Panc1 (cell line): ENCODE results near the gene ANXA3.

Experiments
- POLR2AphosphoS5 ChIP-seq: IDR thresholded peaks from 2 replicates; pipeline ENCODE4 v1.6.1; 2012; ENCODE audit warnings: mild to moderate bottlenecking, low read depth, low read length, moderate library complexity
- SIN3A ChIP-seq: IDR thresholded peaks from 2 replicates; pipeline ENCODE4 v1.6.1; 2012; ENCODE audit warnings: low read depth, mild to moderate bottlenecking, low read length, moderate library complexity, borderline replicate concordance; ENCODE audit not compliant: insufficient read depth
- TCF7L2 ChIP-seq: IDR thresholded peaks from 2 replicates; pipeline ENCODE4 v1.6.1; 2011; ENCODE audit warnings: mild to moderate bottlenecking, low read depth, low read length, inconsistent platforms
- TF ChIP-seq, protein P1 (sequence below): fragments of 450-650 bp; IDR thresholded peaks from 2 replicates; pipeline ENCODE4 v1.5.1; 2017; ENCODE audit warnings: mild to moderate bottlenecking
- TF ChIP-seq, protein P2 (sequence below), 2 experiments: IDR thresholded peaks; 2 replicates each; pipeline ENCODE4 v1.6.1; 2011 to 2012; ENCODE audit warnings: low read depth in 2 of 2, control low read depth in 1 of 2, low read length in 1 of 2, mild to moderate bottlenecking in 1 of 2, moderate library complexity in 1 of 2; ENCODE audit not compliant: insufficient read depth in 1 of 2

DNA sequence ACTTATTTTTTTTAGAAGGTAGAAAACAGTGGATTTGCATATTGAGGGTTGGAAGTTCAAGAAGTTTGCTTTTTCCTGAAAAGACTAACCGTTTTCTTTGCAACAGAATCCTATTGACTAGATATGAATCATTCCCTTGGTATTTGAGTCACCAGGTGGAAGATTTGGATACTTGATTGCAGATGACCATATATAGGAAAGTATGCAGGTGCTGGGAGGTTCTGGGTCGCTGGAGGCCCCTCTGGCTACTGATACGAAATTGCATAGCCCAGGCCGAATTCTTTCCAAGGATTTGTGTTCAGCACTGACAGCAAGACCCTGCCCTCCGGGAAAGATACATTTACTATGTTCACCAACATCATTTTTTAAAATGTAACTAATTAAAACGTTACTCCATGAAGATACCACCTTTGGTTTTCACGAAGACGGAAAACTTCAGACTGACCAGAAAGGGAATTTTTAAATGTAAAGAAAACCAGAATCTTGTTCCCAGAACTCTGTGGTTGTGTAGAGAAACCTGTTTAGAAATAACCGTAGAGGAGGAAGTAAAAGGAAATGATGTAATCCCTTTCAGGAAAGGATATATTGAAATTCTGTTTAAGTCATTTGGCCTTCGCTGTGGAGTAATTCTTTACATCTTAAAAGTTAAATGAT, 946 bp downstream of the ANXA3 start:
- TF ChIP-seq TCF7L2 (no peak), POLR2AphosphoS5 (no peak), SIN3A (no peak)
- TF ChIP-seq, protein P1, sequence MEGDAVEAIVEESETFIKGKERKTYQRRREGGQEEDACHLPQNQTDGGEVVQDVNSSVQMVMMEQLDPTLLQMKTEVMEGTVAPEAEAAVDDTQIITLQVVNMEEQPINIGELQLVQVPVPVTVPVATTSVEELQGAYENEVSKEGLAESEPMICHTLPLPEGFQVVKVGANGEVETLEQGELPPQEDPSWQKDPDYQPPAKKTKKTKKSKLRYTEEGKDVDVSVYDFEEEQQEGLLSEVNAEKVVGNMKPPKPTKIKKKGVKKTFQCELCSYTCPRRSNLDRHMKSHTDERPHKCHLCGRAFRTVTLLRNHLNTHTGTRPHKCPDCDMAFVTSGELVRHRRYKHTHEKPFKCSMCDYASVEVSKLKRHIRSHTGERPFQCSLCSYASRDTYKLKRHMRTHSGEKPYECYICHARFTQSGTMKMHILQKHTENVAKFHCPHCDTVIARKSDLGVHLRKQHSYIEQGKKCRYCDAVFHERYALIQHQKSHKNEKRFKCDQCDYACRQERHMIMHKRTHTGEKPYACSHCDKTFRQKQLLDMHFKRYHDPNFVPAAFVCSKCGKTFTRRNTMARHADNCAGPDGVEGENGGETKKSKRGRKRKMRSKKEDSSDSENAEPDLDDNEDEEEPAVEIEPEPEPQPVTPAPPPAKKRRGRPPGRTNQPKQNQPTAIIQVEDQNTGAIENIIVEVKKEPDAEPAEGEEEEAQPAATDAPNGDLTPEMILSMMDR, result no peak
- TF ChIP-seq, protein P2, sequence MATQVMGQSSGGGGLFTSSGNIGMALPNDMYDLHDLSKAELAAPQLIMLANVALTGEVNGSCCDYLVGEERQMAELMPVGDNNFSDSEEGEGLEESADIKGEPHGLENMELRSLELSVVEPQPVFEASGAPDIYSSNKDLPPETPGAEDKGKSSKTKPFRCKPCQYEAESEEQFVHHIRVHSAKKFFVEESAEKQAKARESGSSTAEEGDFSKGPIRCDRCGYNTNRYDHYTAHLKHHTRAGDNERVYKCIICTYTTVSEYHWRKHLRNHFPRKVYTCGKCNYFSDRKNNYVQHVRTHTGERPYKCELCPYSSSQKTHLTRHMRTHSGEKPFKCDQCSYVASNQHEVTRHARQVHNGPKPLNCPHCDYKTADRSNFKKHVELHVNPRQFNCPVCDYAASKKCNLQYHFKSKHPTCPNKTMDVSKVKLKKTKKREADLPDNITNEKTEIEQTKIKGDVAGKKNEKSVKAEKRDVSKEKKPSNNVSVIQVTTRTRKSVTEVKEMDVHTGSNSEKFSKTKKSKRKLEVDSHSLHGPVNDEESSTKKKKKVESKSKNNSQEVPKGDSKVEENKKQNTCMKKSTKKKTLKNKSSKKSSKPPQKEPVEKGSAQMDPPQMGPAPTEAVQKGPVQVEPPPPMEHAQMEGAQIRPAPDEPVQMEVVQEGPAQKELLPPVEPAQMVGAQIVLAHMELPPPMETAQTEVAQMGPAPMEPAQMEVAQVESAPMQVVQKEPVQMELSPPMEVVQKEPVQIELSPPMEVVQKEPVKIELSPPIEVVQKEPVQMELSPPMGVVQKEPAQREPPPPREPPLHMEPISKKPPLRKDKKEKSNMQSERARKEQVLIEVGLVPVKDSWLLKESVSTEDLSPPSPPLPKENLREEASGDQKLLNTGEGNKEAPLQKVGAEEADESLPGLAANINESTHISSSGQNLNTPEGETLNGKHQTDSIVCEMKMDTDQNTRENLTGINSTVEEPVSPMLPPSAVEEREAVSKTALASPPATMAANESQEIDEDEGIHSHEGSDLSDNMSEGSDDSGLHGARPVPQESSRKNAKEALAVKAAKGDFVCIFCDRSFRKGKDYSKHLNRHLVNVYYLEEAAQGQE (IDR thresholded peaks at IDR 0.05; ENCODE audit: insufficient read depth in 1 of 2, low read depth in 2 of 2, low read length in 1 of 2), result no peak
